ENCODE measurements around the gene FAM236C. TPM values are rescaled to one million over a fixed set of nuclear protein-coding genes. Genes with fewer than 3 reads are reported as not detected.
"Not testable (repeated sequence)": the region's sequence is repeated elsewhere in the genome, so short reads cannot be mapped to it uniquely, and the experiment has no call there.

FAM236C gene
- total RNA-seq (not detected), polyA plus RNA-seq (not detected)

- no CpG with 5 or more reads among the region's 13 CpGs for WGBS
- not testable (repeated sequence) for H3K27ac ChIP-seq (ENCODE audit: low read depth); H3K4me3 ChIP-seq (ENCODE audit: low read depth, low read length); H3K4me1 ChIP-seq (ENCODE audit: insufficient read depth); H3K36me3 ChIP-seq (ENCODE audit: insufficient read depth); DNase-seq (ENCODE audit: extremely low spot score)
Measured at GRCh38 chrX:72912315-72912714, at the start of gene FAM236C. Gene FAM236C (plus strand): TSS chrX:72912615. CDS start chrX:72912715, 100 bp downstream.

- DNase-seq (ENCODE audit: extremely low spot score); H3K4me1 ChIP-seq (ENCODE audit: insufficient read depth); H3K27ac ChIP-seq (ENCODE audit: low read depth); H3K36me3 ChIP-seq (ENCODE audit: insufficient read depth); H3K4me3 ChIP-seq (ENCODE audit: low read depth, low read length): not testable (repeated sequence)
- no CpG with 5 or more reads among the region's 2 CpGs for WGBS
Measured at GRCh38 chrX:72882898-72883297, 29.5 kb upstream of the FAM236C start.

GRCh38 chrX:72889740-72890139 is 22.7 kb upstream of the FAM236C start:
- H3K27ac ChIP-seq (ENCODE audit: low read depth); DNase-seq (ENCODE audit: extremely low spot score); H3K36me3 ChIP-seq (ENCODE audit: insufficient read depth); H3K4me3 ChIP-seq (ENCODE audit: low read depth, low read length); H3K4me1 ChIP-seq (ENCODE audit: insufficient read depth): not testable (repeated sequence)
- no CpG with 5 or more reads among the region's 14 CpGs for WGBS

- not testable (repeated sequence) for DNase-seq (ENCODE audit: extremely low spot score); H3K4me3 ChIP-seq (ENCODE audit: low read depth, low read length); H3K36me3 ChIP-seq (ENCODE audit: insufficient read depth); H3K27ac ChIP-seq (ENCODE audit: low read depth); H3K4me1 ChIP-seq (ENCODE audit: insufficient read depth)
- 89% methylated on average over 3 of the region's 5 CpGs for WGBS
Measured at GRCh38 chrX:72916096-72916495, 3.7 kb downstream of the FAM236C start.

- H3K4me1 ChIP-seq (ENCODE audit: insufficient read depth); H3K36me3 ChIP-seq (ENCODE audit: insufficient read depth); DNase-seq (ENCODE audit: extremely low spot score); H3K27ac ChIP-seq (ENCODE audit: low read depth); H3K4me3 ChIP-seq (ENCODE audit: low read depth, low read length): not testable (repeated sequence)
- no CpG with 5 or more reads among the region's 1 CpG for WGBS
Measured at GRCh38 chrX:72932283-72932682, 19.9 kb downstream of the FAM236C start.

- not testable (repeated sequence) for H3K27ac ChIP-seq (ENCODE audit: low read depth); DNase-seq (ENCODE audit: extremely low spot score); H3K4me1 ChIP-seq (ENCODE audit: insufficient read depth); H3K4me3 ChIP-seq (ENCODE audit: low read depth, low read length); H3K36me3 ChIP-seq (ENCODE audit: insufficient read depth)
- no CpG with 5 or more reads among the region's 7 CpGs for WGBS
Measured at GRCh38 chrX:72936455-72936854, 24.0 kb downstream of the FAM236C start.

GRCh38 chrX:72936882-72937455 is 24.6 kb downstream of the FAM236C start:
- WGBS, result no CpG with 5 or more reads among the region's 8 CpGs
- DNase-seq (ENCODE audit: extremely low spot score); H3K4me1 ChIP-seq (ENCODE audit: insufficient read depth): not testable (repeated sequence)

GRCh38 chrX:72937906-72938305 is 25.5 kb downstream of the FAM236C start, which contains the start of gene FAM236A:
Gene FAM236A (plus strand): TSS chrX:72938206. CDS start chrX:72938263, 57 bp downstream.
- H3K27ac ChIP-seq (ENCODE audit: low read depth); H3K4me3 ChIP-seq (ENCODE audit: low read depth, low read length); H3K4me1 ChIP-seq (ENCODE audit: insufficient read depth); DNase-seq (ENCODE audit: extremely low spot score); H3K36me3 ChIP-seq (ENCODE audit: insufficient read depth): not testable (repeated sequence)
- WGBS, result no CpG with 5 or more reads among the region's 15 CpGs

More at GRCh38 chrX:72936882-72937455, 24.6 kb downstream of the FAM236C start:
- not testable (repeated sequence) for H3K36me3 ChIP-seq (ENCODE audit: insufficient read depth); H3K4me3 ChIP-seq (ENCODE audit: low read depth, low read length); H3K27ac ChIP-seq (ENCODE audit: low read depth)

- not testable (repeated sequence) for H3K4me3 ChIP-seq (ENCODE audit: low read depth, low read length); H3K27ac ChIP-seq (ENCODE audit: low read depth); H3K36me3 ChIP-seq (ENCODE audit: insufficient read depth); H3K4me1 ChIP-seq (ENCODE audit: insufficient read depth); DNase-seq (ENCODE audit: extremely low spot score)
- WGBS, result no CpG with 5 or more reads among the region's 6 CpGs
Measured at GRCh38 chrX:72942272-72942671, 29.9 kb downstream of the FAM236C start.

- not testable (repeated sequence) for DNase-seq (ENCODE audit: extremely low spot score)
Measured at GRCh38 chrX:72943035-72943818, 30.8 kb downstream of the FAM236C start.

GRCh38 chrX:72943819-72944169 is 31.4 kb downstream of the FAM236C start, which contains the start of gene DMRTC1:
Gene DMRTC1 (minus strand): TSS chrX:72943837. CDS start chrX:72875694, 68,143 bp downstream.
- not testable (repeated sequence) for H3K4me3 ChIP-seq (ENCODE audit: low read depth, low read length); H3K27ac ChIP-seq (ENCODE audit: low read depth); H3K36me3 ChIP-seq (ENCODE audit: insufficient read depth); DNase-seq (ENCODE audit: extremely low spot score); H3K4me1 ChIP-seq (ENCODE audit: insufficient read depth)
- whole genome bisulfite sequencing, result no CpG with 5 or more reads among the region's 15 CpGs

More at GRCh38 chrX:72943035-72943818, 30.8 kb downstream of the FAM236C start:
- H3K4me1 ChIP-seq (ENCODE audit: insufficient read depth); H3K4me3 ChIP-seq (ENCODE audit: low read depth, low read length); H3K36me3 ChIP-seq (ENCODE audit: insufficient read depth); H3K27ac ChIP-seq (ENCODE audit: low read depth): not testable (repeated sequence)
- no CpG with 5 or more reads among the region's 44 CpGs for WGBS

- WGBS, result no CpG with 5 or more reads among the region's 9 CpGs
- not testable (repeated sequence) for H3K36me3 ChIP-seq (ENCODE audit: insufficient read depth); DNase-seq (ENCODE audit: extremely low spot score); H3K4me3 ChIP-seq (ENCODE audit: low read depth, low read length); H3K4me1 ChIP-seq (ENCODE audit: insufficient read depth); H3K27ac ChIP-seq (ENCODE audit: low read depth)
Measured at GRCh38 chrX:72959971-72960370, 47.6 kb downstream of the FAM236C start.

All from urinary bladder (tissue), 4 donors.